ENCODE measurements around the gene TEX14. TPM values are rescaled to one million over a fixed set of nuclear protein-coding genes. Genes with fewer than 3 reads are reported as not detected.

TEX14 gene
- total RNA-seq, 1 experiment from 2014 or later: 0.89 TPM

- Histone ChIP-seq H3K36me3 (ENCODE audit: control insufficient read depth in 1 of 2, insufficient read depth in 2 of 2, low read length in 2 of 2) (no peaks in the 10 kb centered on the region), H3K9ac (ENCODE audit: low read length) (no peak overlapping the region), H4K20me1 (ENCODE audit: insufficient read depth) (no peaks in the 10 kb centered on the region), H3K79me2 (ENCODE audit: insufficient read depth, low read length) (no peaks in the 10 kb centered on the region), H3K4me1 (ENCODE audit: control insufficient read depth in 1 of 2, insufficient read depth in 2 of 2, low read length in 2 of 2) (0 out of 4 replicates have a peak, but pooled peaks cover 0 to under 1% of the 10 kb centered on the region in 2 experiments), H3K4me2 (ENCODE audit: low read length) (no peak overlapping the region), H3K27me3 (ENCODE audit: insufficient read depth, low read length) (no peaks in the 10 kb centered on the region), H3K9me2 (ENCODE audit: insufficient read depth) (no peaks in the 10 kb centered on the region), H2AFZ (ENCODE audit: low read depth, low read length, poor library complexity, severe bottlenecking) (no peak overlapping the region), H3K27ac (ENCODE audit: low read depth, low read length) (no peak overlapping the region), H3K9me3 (ENCODE audit: control insufficient read depth in 1 of 2, insufficient read depth in 1 of 2, low read depth in 1 of 2, low read length in 2 of 2) (no peaks in the 10 kb centered on the region), H3K4me3 (replicated peaks in 1 of 2; ENCODE audit: low read depth in 1 of 2, low read length in 2 of 2) (no peak overlapping the region)
- ATAC-seq (no peak), DNase-seq (ENCODE audit: low read depth, low spot score) (no peak)
- TF ChIP-seq CTCF (IDR thresholded peaks at IDR 0.05 in 2 of 3, conservative IDR thresholded peaks at IDR 0.05 in 1 of 3; ENCODE audit: borderline replicate concordance in 1 of 3, insufficient read depth in 1 of 3, low read depth in 2 of 3, low read length in 2 of 3): no peak
- TF ChIP-seq MAX (IDR thresholded peaks at IDR 0.05): no peak
- no peak for TF ChIP-seq REST (IDR thresholded peaks at IDR 0.05; ENCODE audit: low read depth)
- no peak for TF ChIP-seq ZNF274 (IDR thresholded peaks at IDR 0.05; ENCODE audit: low read depth, low read length)
- no peak for TF ChIP-seq YY1 (IDR thresholded peaks at IDR 0.05; ENCODE audit: extremely low read depth, insufficient replicate concordance, low read depth, low read length)
- no peak for TF ChIP-seq CEBPB (IDR thresholded peaks at IDR 0.05; ENCODE audit: low read depth)
- TF ChIP-seq EGR1 (IDR thresholded peaks at IDR 0.05; ENCODE audit: low read depth): no peak
- TF ChIP-seq EZH2phosphoT487 (IDR thresholded peaks at IDR 0.05; ENCODE audit: borderline replicate concordance): no peak
- no TSS peak for BruUV-seq (replicated peaks)
- ChIA-PET RAD21 (ENCODE audit: low non-redundant PET in 1 of 2, low total read pairs in 2 of 2, uncharacterized antibody in 2 of 2, unreplicated experiment in 2 of 2) (no interaction called here), POLR2A (interaction anchor here (0.7 kb wide), 1 partner anchor 71 kb away, joined by 4 read pairs; no protein-coding TSS in a partner anchor), CTCF (no interaction called here)
- intact Hi-C loops (cut with micrococcal nuclease): no loop called here
Measured at GRCh38 chr17:58560511-58560910, 131.3 kb downstream of the TEX14 start.
